G401.6 (cell line): ENCODE results near the gene MYOM1.

Experiments used
- FAIRE-seq: peaks from 2 replicates; lab custom pipeline; 2012; peaks lifted over from hg19 to GRCh38; lab: Jason Lieb, UNC

MYOM1 gene

DNA sequence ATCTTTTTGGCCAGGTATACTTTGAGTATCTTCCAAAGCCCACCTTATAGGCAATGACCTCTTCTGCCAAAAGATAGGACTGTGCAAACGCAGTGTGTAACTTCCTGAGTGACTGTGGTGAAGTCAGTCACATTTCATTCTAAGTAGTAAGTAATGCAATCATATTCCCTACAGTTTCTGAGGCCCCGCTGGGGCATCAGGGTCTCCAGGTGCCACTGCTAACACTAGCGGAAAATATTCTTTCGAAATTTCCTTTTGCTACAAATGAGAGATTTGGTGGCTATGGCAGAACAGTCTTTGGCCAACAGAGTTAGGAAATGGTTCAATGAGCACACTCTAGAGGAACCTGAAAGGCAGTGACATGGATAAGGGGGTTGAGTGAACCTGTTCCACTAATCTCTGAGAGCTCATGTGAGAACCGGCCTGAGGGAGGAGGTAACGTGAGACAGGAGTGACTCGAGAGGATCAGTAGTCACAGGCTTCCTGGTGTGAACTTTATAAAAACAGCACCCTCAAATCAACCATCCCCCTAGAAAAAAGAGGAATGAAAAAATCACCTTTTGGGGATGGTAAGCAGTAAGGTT lies 104.2 kb downstream of the MYOM1 start:
- FAIRE-seq = no peak

DNA sequence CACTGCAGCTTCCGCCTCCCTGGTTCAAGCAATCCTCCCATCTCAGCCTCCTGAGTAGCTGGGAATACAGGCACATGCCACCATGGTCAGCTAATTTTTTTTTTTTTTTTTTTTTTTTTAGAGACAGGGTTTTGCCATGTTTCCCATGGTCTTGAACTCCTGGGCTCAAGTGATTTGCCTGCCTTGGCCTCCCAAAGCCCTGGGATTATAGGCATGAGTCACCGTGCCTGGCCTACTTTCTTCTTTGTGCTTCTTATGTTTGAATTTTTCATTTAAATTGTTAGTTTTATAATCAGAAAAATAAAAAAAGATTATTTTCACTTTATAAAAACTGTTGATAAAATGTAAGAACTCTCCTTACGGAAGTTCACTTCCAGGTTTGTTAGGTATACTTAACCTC lies 105.3 kb downstream of the MYOM1 start:
- FAIRE-seq = no peak

DNA sequence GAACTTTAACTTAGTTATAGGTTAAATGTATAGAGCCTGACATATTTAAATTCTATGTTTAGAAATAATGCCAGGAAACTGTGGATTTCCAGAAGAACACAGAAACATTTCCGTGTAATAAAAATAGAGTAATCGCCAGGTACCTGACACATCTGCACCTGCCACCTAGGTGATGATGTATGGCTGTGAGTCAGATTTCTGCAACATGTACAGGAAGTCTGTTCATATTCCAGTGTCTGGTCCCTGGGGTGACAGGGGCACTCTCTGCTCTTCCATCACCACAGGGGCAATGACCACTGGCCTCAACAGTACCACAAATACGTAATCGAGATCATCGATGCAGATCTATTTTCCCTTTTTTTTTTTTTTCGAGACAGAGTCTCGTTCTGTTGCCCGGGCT lies 105.7 kb downstream of the MYOM1 start:
- no peak for FAIRE-seq

DNA sequence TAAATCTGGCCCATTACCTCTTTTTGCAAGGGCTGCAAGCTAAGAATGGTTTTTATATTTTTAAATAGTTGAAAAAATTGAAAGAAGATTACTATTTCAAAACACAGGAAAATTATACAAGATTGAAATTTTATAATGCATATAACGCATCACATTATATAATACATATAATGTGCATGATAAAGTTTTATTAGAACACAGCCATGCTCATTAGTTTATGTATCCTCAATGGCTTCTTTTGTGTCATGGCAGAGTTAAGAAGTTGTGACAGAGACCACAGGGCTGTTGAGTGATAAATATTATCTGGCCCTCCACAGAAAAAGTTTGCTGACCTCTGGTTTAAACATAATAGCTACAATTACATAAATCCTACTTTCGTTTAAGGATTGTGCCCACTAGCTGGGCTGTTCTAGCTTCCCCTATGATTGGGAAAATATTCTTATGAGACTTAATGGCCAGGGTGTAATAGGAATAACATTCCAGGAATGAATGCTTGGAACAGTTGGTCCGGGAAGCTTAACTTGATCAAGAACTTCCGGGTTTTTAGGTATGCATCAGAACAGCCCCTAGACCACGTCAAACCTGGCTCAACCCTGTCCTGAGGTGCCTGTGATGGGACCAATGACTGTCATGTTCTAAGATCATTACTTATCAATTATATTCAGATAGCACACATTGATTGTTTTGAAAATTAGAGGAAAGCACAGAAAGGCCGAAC lies 108.1 kb downstream of the MYOM1 start:
- no peak for FAIRE-seq

DNA sequence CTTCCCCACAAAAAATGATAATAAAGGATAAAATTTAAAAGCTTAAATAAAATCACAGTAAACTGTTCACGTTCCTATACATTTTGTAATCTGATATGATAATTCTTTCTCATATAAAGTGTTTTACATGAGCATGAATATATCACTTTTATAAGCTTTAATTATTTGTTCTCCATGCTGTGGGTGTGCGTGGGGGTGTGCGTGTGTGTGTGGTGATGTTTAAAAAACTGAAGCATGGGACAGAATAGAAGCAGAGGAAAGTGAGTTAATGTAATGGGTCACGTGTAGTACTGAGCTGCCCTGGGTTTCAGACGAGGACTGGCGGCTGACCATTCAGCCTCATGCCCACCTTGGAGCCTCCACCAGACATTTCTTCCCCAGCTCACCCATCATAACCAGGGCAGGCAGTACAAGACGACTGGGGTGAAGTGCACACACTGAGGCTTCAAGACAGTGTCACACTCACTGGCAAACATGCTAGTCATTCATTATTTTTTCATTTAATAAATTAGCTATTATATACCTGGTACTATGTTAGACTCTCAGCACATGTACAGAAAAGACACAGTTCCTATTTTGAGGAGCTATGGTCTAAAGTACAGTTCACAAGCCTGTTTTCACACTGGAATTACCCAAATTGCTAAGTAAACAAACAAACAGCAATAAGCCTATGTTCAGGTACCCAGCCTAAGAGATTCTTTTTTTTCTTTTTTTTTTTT lies 109.6 kb downstream of the MYOM1 start:
- no peak for FAIRE-seq

DNA sequence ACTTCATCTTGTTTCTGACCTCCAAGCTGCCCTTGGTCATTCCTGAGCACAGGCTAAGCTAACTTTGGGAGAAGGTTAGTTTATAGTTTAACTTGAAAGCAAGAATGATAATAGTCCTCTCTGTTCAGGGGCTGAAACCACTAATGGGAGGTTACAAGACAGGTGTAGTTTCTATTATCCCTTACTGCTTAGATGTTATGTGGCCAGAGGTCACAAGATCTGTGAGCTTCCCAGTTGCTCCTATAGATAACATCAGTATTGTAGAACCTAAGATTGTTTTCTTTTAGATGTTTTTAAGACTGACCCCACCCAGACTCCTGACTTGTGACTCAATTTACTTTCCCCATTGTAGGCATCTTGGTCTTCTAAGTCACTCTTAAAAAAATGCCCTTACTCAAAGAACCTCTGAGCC lies 112.0 kb downstream of the MYOM1 start:
- FAIRE-seq = no peak

DNA sequence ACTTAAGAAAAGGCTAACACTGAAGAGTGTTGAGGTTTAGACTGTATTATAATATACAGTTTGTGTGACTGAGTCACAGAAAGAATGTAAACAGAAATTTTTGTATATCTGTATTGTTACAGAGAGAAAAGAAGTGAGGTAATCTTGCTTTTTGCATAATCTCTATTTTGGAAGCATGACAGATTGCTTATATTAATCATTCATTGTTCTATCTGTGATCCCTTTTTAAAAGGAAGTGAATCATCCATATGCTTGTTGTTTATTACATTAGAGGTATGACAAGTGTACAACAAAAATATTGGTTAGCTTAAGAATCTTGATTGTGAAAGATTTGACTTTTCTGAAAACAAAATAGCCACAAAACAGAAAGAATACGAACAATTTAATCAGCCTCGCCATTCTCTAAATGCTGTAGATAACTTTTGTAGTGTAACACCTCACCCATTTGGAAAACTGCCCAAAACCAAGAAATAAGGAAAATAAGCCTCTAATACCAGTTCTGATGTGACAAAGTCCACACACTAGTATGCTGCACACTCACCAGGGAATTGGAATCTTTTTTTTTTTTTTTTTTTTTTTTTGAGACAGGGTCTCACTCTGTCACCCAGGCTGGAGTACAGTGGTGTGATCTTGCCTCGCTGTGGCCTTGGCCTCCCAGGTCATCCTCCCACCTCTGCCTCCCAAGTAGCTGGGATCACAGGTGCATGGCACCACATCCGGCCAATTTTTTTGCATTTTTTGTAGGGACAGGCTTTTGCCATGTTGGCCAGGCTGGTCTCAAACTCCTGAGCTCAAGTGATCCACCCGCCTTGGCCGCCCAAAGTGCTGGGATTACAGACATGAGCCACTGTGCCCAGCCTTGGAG lies 115.3 kb downstream of the MYOM1 start:
- FAIRE-seq = no peak

DNA sequence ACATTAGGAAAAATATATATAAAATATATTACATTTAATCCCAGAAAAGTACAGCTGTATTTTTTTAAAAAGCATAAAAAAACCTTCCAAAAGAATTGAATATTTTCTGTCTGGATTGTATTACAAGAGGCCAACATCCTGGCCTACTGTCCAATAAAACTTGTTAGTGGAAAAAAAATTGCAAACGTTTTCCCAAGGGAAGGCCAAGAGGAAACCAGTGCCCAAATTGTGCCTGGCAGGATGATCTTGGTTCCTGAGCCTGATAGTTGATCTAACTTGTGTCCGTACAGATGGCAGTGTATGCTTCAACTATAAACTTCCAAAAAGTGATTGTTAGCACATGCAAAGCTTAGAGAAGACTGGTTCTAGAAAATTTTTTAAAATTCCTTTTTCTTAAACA lies 116.2 kb downstream of the MYOM1 start:
- FAIRE-seq = no peak

DNA sequence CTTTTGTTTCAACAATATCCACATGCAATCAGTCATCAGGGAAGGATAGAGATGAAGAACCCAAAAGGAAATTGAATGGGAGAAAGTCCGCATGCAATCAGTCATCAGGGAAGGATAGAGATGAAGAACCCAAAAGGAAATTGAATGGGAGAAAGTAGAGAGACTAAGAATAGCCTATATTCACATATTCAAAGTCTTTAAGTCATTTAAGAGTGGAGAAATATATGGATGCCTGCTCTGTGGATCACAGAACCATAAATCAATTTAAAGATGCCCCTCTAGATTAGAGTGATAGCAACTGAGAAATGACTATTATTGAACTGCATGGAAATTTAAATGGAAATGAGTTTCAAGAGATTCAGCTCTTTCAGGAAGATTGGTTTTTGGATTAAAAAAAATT lies 116.8 kb downstream of the MYOM1 start:
- FAIRE-seq = no peak

DNA sequence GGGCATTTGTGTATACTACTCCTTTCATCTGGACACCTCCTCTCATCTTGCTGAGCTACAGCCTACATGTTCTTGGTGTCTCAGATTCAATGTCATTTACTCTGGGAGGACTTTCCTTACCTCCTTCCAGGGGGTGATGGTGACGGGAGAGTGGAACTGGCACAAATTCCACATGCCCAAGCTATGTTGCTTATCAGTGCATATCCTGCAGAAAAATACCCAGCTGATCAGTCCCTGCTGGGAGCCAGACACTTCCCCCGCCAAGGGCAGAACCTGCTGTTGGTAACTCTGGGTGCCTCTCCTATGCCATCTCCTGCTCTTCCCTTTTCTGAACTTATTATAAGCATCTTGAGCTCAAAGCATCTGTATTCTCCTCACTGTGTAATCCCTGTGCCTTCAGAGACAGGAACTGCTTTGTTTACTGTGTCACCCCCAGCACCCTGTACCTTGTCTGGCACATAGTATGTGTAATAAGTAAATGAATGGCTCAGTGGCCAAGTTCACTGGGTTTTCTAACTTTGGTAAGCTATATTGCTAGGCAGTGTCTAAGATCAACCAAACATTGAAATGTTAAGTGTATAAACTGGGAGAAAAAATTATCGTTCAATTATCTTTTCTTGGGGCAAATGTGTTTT lies 119.2 kb downstream of the MYOM1 start:
- no peak for FAIRE-seq

DNA sequence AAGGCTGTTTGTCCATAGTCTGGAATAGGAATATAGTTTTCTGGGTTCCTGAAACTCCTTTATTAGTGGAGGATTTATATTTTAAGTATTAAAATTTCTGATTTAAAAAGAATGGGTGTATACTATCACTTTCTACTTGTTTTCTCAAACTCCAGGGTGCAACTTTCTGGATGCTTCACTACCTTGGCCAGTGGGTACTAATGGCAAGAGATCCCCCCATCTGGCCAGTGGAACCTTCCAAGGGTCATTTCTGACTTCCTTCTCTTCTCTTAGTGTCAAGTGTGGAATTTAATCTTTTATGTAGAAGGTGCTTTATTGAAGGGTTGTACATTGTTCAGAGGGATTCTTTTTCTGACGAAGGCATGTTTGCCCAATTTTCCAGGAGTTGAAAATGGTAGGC lies 120.4 kb downstream of the MYOM1 start:
- no peak for FAIRE-seq

DNA sequence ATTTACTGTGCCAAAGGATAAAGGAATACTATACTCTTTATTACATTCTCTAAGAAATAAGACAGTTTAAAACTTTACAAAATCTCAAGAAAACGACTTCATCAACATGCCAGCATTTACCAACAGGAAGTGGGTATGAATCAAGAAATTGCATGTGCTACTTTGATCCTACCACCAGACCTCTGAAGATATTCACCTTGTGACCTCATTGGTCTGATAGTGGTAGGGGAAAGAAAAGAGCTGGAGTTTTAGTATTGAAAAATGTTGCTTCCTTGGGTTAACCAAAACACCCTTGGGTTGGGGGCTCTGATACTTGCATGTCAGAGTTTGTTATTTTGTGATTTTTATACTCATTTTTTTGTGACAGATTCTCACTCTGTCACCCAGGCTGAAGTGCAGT lies 122.7 kb downstream of the MYOM1 start:
- no peak for FAIRE-seq

DNA sequence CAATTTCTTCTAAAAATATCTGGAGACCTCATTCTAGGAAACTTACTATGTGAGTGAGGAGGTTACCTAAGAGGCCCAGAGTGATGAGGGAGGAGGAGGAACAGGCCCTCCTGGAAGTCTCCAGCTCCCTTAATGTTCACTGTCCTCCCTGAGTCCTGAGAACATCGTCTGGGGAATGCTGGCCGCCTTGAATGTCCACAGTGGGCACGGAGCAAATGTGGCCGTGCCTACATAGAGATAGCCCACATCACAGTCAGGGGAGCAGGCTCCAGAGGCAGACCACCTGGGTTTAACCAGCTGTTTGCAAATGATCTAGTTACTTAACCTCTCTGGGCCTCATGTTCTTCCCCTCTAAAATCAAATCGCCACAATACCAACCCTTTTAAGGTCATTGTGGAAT lies 123.8 kb downstream of the MYOM1 start:
- FAIRE-seq = no peak

DNA sequence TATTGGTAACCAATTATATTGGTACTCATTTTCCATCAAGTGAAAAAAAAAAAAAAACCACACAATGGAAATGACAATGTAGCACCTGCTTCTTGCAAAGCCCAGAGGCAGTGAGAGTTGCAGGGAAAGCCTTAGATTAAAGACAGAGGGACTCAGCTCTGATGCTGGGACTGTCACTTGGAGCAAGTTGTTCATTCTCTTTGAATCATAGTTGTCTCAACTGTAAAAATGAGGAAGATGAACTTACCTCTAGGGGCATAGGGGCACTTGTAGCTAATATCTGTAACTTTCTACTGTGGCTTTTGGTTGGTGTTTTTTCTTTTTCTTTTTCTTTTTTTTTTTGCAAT lies 125.5 kb downstream of the MYOM1 start:
- no peak for FAIRE-seq

DNA sequence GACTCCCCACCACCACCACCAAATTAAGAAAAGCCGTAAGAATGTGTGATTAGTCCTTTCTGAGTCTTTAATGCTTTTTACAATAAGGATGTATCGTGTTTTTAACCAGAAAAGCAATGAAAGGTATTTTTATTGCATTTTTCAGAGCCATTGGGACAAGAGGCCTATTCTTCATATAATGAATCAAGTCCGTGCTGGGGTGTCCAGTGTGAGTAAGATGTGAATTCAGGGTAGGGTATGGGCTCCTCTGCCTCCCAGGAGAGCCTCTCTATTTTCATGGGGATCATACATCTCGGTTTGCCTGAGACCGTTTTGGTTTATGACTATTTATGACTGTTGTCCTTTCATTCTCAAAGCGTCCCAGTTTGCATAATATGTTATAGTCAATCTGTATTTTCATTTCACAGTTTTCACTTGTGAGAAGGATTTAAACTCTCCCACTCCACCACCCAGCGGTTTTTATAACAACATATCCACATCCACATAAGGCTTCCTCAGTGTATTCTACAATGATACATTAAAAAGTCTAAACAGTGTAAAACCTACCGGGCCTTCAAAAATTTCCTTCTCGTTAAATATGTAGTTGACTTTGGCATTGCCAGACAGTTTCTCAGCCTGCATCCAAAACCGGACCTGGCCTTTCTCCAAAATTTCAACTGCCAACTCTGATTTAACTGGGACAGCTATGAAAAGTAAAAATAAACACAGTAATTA lies 126.0 kb downstream of the MYOM1 start:
- FAIRE-seq = no peak

DNA sequence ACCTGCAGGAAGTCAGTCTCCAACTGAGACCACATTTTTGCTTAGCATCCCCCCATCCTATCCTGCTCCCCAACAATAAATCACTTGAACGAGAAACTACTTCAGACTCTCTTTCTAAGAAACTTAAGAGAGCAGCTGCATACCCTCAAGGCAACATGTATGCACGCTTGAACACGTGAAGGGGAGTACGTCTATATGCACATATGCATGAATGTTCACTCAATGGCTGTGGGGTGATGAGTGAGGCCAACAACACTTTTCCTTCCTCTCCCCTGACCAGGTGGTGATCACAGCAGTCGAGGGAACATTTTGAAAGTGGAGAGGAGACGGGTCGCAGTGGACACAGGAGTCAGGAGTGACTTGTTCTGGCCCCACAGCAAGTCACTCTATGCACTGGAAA lies 127.0 kb downstream of the MYOM1 start:
- FAIRE-seq = no peak

DNA sequence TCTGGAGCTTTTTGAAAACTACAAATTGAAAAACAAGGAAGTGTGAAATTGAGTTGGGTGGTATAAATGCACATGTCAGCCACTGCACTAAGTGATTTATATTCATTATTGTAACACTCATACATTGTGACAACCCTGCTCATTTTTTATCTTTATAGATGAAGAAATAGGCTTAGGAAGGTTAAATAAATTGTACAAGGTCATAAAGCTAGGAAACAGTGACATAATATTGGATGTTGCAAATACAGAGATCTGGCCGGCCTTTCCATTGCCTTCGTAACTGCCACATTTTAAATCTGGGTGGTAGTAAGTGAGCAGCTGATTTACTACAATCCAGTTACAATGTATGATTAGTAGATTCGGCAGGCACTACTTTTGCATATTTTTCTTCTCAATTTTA lies 130.2 kb downstream of the MYOM1 start:
- no peak for FAIRE-seq

DNA sequence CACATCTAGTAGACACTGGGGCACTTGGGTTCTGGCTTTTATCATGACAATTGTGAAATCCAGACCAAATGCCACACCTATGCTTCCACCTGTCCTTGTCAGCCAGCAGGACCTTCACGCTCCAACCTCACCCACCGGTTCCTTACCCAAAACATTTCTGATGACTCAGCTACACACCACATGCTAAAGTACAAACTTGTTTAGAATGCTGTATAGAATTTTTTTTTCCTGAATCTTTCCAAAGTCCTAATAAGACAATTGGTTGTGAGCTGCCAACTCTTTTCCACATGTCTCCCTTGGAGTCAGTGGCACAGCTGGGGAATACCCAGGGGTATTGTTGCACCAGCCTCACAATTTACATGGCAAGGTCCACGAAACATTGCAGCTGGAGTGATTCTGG lies 131.3 kb downstream of the MYOM1 start:
- no peak for FAIRE-seq

DNA sequence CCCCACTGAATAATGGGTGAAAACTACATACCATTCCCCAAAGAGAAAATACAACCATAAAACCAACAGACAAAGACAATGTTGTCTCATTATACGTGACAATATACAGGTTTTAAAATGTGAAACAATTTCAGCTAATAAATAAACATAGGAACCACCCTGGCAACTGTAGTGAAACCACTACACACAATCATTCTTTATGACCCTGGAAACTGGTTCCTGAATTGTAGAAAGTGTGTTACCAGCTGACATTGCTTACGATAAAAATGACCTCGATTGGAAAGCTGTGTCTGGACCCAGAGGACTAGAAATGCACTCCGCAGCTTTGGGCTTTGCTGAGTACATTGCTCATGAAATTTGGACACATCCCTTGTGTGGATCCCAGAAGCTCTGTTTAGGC lies 132.9 kb downstream of the MYOM1 start:
- FAIRE-seq = no peak

DNA sequence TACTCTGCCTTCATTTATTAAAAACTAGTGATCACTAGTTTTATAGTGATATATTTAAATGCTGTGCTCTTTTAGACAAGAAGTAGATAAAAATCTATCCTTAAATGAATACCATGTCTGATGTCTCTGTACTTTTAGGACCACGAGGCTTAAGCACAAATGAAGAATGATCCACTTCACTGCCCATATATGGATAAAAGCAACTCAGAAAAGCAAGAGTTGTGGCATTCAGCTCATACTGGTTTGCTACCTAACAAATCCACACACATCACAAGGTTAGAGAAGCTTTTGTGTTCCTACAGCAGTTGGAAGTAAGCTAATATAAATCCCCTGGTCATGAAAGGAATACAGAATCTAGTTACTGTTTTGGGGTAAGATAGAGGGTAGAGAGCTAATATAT lies 134.2 kb downstream of the MYOM1 start:
- no peak for FAIRE-seq

DNA sequence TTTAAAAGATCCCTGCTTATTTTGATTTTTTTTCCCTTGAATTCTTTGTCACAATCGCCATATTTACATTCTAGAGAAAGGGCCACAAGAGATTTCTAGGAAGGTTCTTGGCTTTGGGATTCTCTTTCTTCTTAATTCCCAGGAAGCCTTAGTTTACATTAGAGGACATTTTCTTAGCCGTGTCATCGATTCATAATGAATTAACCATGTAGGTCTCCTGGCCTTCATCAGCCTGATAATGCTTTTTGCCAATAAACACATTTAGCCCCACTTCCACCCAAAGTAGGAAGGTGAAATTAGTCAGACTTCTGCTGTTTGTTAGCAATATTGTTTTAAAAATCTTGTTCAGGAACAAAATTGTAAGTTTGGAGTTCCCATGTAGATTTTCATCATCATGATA lies 135.6 kb downstream of the MYOM1 start:
- FAIRE-seq = no peak

DNA sequence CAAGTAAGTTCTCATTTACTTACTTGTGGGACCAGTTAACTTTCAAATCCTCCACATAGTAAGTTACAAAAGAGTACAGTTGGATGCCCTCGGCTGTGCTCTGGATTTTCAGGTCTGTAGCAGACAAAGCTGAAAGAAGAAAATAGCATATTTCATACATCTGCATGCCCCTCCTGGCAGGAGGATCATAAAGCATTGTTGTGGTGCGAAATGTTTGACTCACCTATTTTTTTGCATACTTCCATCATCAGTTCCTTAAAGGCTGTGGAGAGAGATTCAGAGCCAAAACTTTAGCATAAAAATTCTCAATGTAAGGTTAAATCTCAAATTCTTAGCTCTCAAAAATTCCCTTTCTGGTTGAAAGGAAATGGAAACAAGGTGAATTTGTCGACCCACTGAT lies 136.0 kb downstream of the MYOM1 start:
- FAIRE-seq = no peak
